Measurements from ENCODE around the gene EXOC4.

Gene EXOC4

GRCh38 chr7:133963629-133964028 is 710.8 kb downstream of the EXOC4 start:
- no peaks in the 10 kb centered on the region for H3K36me3 ChIP-seq (ENCODE audit: insufficient read depth, low read length)
- WGBS, result 84% methylated on average over 2 of the region's 2 CpGs
- no peaks in the 10 kb centered on the region for H3K4me1 ChIP-seq (ENCODE audit: insufficient read depth, low read length)
- no peak overlapping the region for H3K9ac ChIP-seq (ENCODE audit: low read depth, low read length)
- no peak overlapping the region for H3K4me3 ChIP-seq (ENCODE audit: low read length)
- H3K9me3 ChIP-seq (ENCODE audit: insufficient read depth, low read depth, low read length), result no peaks in the 10 kb centered on the region
- H3K27me3 ChIP-seq (ENCODE audit: insufficient read depth, low read length), result no peaks in the 10 kb centered on the region
- no peak overlapping the region for H3K27ac ChIP-seq (ENCODE audit: low read depth, low read length)

- no peaks in the 10 kb centered on the region for H3K9me3 ChIP-seq (ENCODE audit: insufficient read depth, low read depth, low read length)
- no peak overlapping the region for H3K4me3 ChIP-seq (ENCODE audit: low read length)
- 95% methylated on average over 2 of the region's 2 CpGs for WGBS
- no peak overlapping the region for H3K9ac ChIP-seq (ENCODE audit: low read depth, low read length)
- no peaks in the 10 kb centered on the region for H3K27me3 ChIP-seq (ENCODE audit: insufficient read depth, low read length)
- H3K27ac ChIP-seq (ENCODE audit: low read depth, low read length), result no peak overlapping the region
- H3K36me3 ChIP-seq (ENCODE audit: insufficient read depth, low read length), result no peaks in the 10 kb centered on the region
- no peaks in the 10 kb centered on the region for H3K4me1 ChIP-seq (ENCODE audit: insufficient read depth, low read length)
These were observed 718.7 kb downstream of the EXOC4 start for GRCh38 chr7:133971625-133972024.

- peaks cover 8% of the 10 kb centered on the region; the same call in 1 of the 2 replicates for H3K4me1 ChIP-seq (ENCODE audit: insufficient read depth, low read length)
- 76% methylated on average over 2 of the region's 2 CpGs for WGBS
These were observed 720.8 kb downstream of the EXOC4 start for GRCh38 chr7:133973710-133974109.

GRCh38 chr7:133975130-133975529 is 722.3 kb downstream of the EXOC4 start:
- peaks cover 8% of the 10 kb centered on the region; the same call in 1 of the 2 replicates for H3K4me1 ChIP-seq (ENCODE audit: insufficient read depth, low read length)
- no peak overlapping the region for H3K27ac ChIP-seq (ENCODE audit: low read depth, low read length)
- no peaks in the 10 kb centered on the region for H3K27me3 ChIP-seq (ENCODE audit: insufficient read depth, low read length)
- H3K36me3 ChIP-seq (ENCODE audit: insufficient read depth, low read length), result no peaks in the 10 kb centered on the region
- no peaks in the 10 kb centered on the region for H3K9me3 ChIP-seq (ENCODE audit: insufficient read depth, low read depth, low read length)
- no peak overlapping the region for H3K9ac ChIP-seq (ENCODE audit: low read depth, low read length)
- H3K4me3 ChIP-seq (ENCODE audit: low read length), result no peak overlapping the region

More at GRCh38 chr7:133973710-133974109, 720.8 kb downstream of the EXOC4 start:
- Histone ChIP-seq H3K4me3 (ENCODE audit: low read length) (no peak overlapping the region), H3K9ac (ENCODE audit: low read depth, low read length) (no peak overlapping the region), H3K36me3 (ENCODE audit: insufficient read depth, low read length) (no peaks in the 10 kb centered on the region), H3K27ac (ENCODE audit: low read depth, low read length) (no peak overlapping the region), H3K9me3 (ENCODE audit: insufficient read depth, low read depth, low read length) (no peaks in the 10 kb centered on the region), H3K27me3 (ENCODE audit: insufficient read depth, low read length) (no peaks in the 10 kb centered on the region)

- 90% methylated on average over 1 of the region's 1 CpG for whole genome bisulfite sequencing
These were observed 723.3 kb downstream of the EXOC4 start for GRCh38 chr7:133976140-133976539.

GRCh38 chr7:133977409-133978274 is 724.8 kb downstream of the EXOC4 start:
- H3K4me1 ChIP-seq (ENCODE audit: insufficient read depth, low read length), result peaks cover 8% of the 10 kb centered on the region; the same call in 1 of the 2 replicates
- H3K4me3 ChIP-seq (ENCODE audit: low read length), result no peak overlapping the region
- H3K36me3 ChIP-seq (ENCODE audit: insufficient read depth, low read length), result no peaks in the 10 kb centered on the region
- no peaks in the 10 kb centered on the region for H3K27me3 ChIP-seq (ENCODE audit: insufficient read depth, low read length)
- no peak overlapping the region for H3K27ac ChIP-seq (ENCODE audit: low read depth, low read length)
- 92% methylated on average over 4 of the region's 4 CpGs for WGBS
- no peaks in the 10 kb centered on the region for H3K9me3 ChIP-seq (ENCODE audit: insufficient read depth, low read depth, low read length)
- H3K9ac ChIP-seq (ENCODE audit: low read depth, low read length), result no peak overlapping the region

More at GRCh38 chr7:133976140-133976539, 723.3 kb downstream of the EXOC4 start:
- H3K27ac ChIP-seq (ENCODE audit: low read depth, low read length), result no peak overlapping the region
- no peak overlapping the region for H3K9ac ChIP-seq (ENCODE audit: low read depth, low read length)
- peaks cover 8% of the 10 kb centered on the region; the same call in 1 of the 2 replicates for H3K4me1 ChIP-seq (ENCODE audit: insufficient read depth, low read length)
- H3K36me3 ChIP-seq (ENCODE audit: insufficient read depth, low read length), result no peaks in the 10 kb centered on the region
- no peaks in the 10 kb centered on the region for H3K27me3 ChIP-seq (ENCODE audit: insufficient read depth, low read length)
- no peak overlapping the region for H3K4me3 ChIP-seq (ENCODE audit: low read length)
- H3K9me3 ChIP-seq (ENCODE audit: insufficient read depth, low read depth, low read length), result no peaks in the 10 kb centered on the region

GRCh38 chr7:133978502-133979295 is 725.8 kb downstream of the EXOC4 start:
- WGBS, result 58% methylated on average over 4 of the region's 5 CpGs
- H3K36me3 ChIP-seq (ENCODE audit: insufficient read depth, low read length), result no peaks in the 10 kb centered on the region

GRCh38 chr7:133980804-133981203 is 727.9 kb downstream of the EXOC4 start:
- Histone ChIP-seq H3K9ac (ENCODE audit: low read depth, low read length) (no peak overlapping the region), H3K27ac (ENCODE audit: low read depth, low read length) (no peak overlapping the region)
- no CpG with 5 or more reads among the region's 1 CpG for WGBS

More at GRCh38 chr7:133978502-133979295, 725.8 kb downstream of the EXOC4 start:
- Histone ChIP-seq H3K9me3 (ENCODE audit: insufficient read depth, low read depth, low read length) (no peaks in the 10 kb centered on the region), H3K27ac (ENCODE audit: low read depth, low read length) (no peak overlapping the region), H3K27me3 (ENCODE audit: insufficient read depth, low read length) (no peaks in the 10 kb centered on the region), H3K4me3 (ENCODE audit: low read length) (no peak overlapping the region), H3K4me1 (ENCODE audit: insufficient read depth, low read length) (peaks cover 8% of the 10 kb centered on the region; the same call in 1 of the 2 replicates), H3K9ac (ENCODE audit: low read depth, low read length) (no peak overlapping the region)

GRCh38 chr7:133983685-133984419 is 731.0 kb downstream of the EXOC4 start:
- no peak overlapping the region for H3K27ac ChIP-seq (ENCODE audit: low read depth, low read length)
- WGBS, result 89% methylated on average over 5 of the region's 6 CpGs
- H3K9ac ChIP-seq (ENCODE audit: low read depth, low read length), result no peak overlapping the region
- no peak overlapping the region for H3K4me3 ChIP-seq (ENCODE audit: low read length)
- H3K9me3 ChIP-seq (ENCODE audit: insufficient read depth, low read depth, low read length), result no peaks in the 10 kb centered on the region
- no peaks in the 10 kb centered on the region for H3K36me3 ChIP-seq (ENCODE audit: insufficient read depth, low read length)
- H3K4me1 ChIP-seq (ENCODE audit: insufficient read depth, low read length), result no peaks in the 10 kb centered on the region
- H3K27me3 ChIP-seq (ENCODE audit: insufficient read depth, low read length), result no peaks in the 10 kb centered on the region

More at GRCh38 chr7:133980804-133981203, 727.9 kb downstream of the EXOC4 start:
- Histone ChIP-seq H3K4me3 (ENCODE audit: low read length) (no peak overlapping the region), H3K36me3 (ENCODE audit: insufficient read depth, low read length) (no peaks in the 10 kb centered on the region), H3K27me3 (ENCODE audit: insufficient read depth, low read length) (no peaks in the 10 kb centered on the region), H3K9me3 (ENCODE audit: insufficient read depth, low read depth, low read length) (no peaks in the 10 kb centered on the region), H3K4me1 (ENCODE audit: insufficient read depth, low read length) (peaks cover 8% of the 10 kb centered on the region; the same call in 1 of the 2 replicates)

GRCh38 chr7:133985300-133985699 is 732.4 kb downstream of the EXOC4 start:
- Histone ChIP-seq H3K27ac (ENCODE audit: low read depth, low read length) (no peak overlapping the region), H3K9ac (ENCODE audit: low read depth, low read length) (no peak overlapping the region), H3K4me1 (ENCODE audit: insufficient read depth, low read length) (no peaks in the 10 kb centered on the region), H3K9me3 (ENCODE audit: insufficient read depth, low read depth, low read length) (no peaks in the 10 kb centered on the region), H3K4me3 (ENCODE audit: low read length) (no peak overlapping the region), H3K36me3 (ENCODE audit: insufficient read depth, low read length) (no peaks in the 10 kb centered on the region), H3K27me3 (ENCODE audit: insufficient read depth, low read length) (no peaks in the 10 kb centered on the region)
- WGBS, result 94% methylated on average over 1 of the region's 1 CpG
